Measurements from ENCODE around the gene BHMT. TPM values are rescaled to one million over a fixed set of nuclear protein-coding genes. Genes with fewer than 3 reads are reported as not detected.

Gene BHMT, protein sequence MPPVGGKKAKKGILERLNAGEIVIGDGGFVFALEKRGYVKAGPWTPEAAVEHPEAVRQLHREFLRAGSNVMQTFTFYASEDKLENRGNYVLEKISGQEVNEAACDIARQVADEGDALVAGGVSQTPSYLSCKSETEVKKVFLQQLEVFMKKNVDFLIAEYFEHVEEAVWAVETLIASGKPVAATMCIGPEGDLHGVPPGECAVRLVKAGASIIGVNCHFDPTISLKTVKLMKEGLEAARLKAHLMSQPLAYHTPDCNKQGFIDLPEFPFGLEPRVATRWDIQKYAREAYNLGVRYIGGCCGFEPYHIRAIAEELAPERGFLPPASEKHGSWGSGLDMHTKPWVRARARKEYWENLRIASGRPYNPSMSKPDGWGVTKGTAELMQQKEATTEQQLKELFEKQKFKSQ
- total RNA-seq: not detected

DNA sequence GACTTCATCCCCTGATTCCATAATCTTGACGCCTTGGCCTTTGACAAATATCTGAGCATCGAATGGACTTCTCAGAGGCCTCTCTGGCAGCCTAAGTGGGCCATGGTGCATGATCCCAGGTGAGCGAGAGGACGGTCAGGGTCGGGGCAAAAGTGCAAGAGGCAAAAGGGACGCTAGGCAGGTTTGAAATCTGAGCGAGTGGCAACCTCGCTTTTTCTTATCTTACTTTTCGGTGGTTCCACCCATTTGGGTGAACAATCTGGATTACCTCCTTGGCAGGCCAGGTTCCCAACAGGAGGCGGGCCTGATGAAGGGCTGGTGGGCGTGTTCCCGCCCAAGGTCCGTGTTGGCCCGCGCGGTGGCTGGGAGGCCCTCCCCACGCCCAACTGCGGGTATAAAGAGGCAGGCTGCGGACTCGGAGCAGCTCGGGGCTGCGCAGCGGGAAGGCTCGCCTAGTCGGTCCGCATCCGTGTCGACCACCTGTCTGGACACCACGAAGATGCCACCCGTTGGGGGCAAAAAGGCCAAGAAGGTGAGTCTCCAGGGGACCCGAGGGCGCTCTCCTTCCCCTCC, at the start of gene BHMT:
BHMT (plus strand) TSS at position 423 of the 573 bp plus-strand sequence; CDS start at position 500, 77 bp downstream.

DNA sequence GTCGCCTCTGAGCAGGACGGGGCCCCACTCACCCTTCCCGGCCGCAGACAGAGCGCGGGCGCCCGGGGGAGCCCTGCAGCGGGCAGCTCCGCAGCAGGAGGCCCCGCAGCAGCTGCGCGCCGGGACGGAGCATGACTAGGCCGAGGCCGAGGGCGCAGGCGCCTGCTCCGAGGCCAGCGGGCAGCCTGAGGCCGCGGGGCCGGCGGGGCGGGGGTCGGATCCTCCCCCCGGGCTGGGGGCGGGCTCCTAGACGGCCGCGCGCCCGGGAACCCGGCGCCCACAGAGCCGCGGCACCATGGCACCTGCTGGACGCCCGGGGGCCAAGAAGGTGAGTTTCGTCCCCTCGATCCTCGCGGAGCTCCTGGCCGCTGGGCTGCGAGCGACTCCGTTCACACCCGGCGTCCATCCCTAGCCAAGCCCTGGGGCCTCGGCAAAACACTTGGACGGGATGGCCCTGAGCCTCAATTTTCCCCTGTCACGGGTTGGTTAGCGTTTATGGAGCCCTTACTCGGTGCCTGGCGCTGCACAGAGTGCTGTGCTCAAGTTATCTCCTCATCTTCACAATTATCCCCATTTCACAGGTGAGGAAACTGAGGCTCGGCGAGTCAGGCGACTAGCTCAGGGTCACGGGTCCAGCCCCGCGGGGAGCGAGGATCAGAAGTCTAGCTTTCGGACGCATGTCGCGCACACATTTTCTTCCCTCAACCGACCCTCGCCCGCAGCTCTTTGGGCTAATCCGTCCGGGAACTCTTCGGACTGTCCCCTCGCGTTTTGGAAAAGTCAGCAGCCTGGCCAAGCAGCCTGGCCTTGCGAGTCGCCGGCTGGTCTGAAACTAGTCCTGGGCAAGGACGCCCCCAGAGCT, 41.9 kb upstream of the BHMT start, which contains the start of the genes BHMT2 and DMGDH:
BHMT2 (plus strand) TSS at position 280 of the 862 bp plus-strand sequence; CDS start at position 296, 16 bp downstream.
DMGDH (minus strand) TSS at position 187 of the 862 bp plus-strand sequence; CDS start at position 133, 54 bp downstream.

Other genes with a start within 250 kb of the BHMT start
- 1 to 10 TPM; 7.9 to 8.6 TPM for gene ARSB, start 126.5 kb upstream of the BHMT start, total RNA-seq
- gene DMGDH, start 42.1 kb upstream of the BHMT start, total RNA-seq: under 1 TPM in 1 of 2 experiments, not detected in 1; 0.07 TPM
- gene BHMT2, start 42.0 kb upstream of the BHMT start, total RNA-seq: not detected
- gene JMY, start 124.3 kb downstream of the BHMT start, total RNA-seq: 1 to 10 TPM; 6.5 to 6.8 TPM